Gastroesophageal sphincter (tissue), 3 donors: ENCODE measurements around the gene PRAMEF12.

Experiments
- EP300 ChIP-seq: sonication (generic); formaldehyde crosslinking; IDR thresholded peaks from one replicate; pipeline ENCODE4 v1.6.1; 2017; ENCODE audit warnings: antibody characterized with exemption, mild to moderate bottlenecking
- POLR2AphosphoS5 ChIP-seq: sonication (generic); formaldehyde crosslinking; IDR thresholded peaks from one replicate; pipeline ENCODE4 v1.6.1; 2017; ENCODE audit warnings: antibody characterized with exemption
- TF ChIP-seq, protein P1 (sequence below), 4 experiments: fragments of 200-600 bp in 2 of 4; fragments of 450-650 bp in 2 of 4; sonication (generic) in 1 of 4; IDR thresholded peaks; one replicate each; pipeline ENCODE4 v1.5.1; 2017 to 2019; ENCODE audit warnings: antibody characterized with exemption in 4 of 4, mild to moderate bottlenecking in 2 of 4, moderate library complexity in 2 of 4

DNA sequence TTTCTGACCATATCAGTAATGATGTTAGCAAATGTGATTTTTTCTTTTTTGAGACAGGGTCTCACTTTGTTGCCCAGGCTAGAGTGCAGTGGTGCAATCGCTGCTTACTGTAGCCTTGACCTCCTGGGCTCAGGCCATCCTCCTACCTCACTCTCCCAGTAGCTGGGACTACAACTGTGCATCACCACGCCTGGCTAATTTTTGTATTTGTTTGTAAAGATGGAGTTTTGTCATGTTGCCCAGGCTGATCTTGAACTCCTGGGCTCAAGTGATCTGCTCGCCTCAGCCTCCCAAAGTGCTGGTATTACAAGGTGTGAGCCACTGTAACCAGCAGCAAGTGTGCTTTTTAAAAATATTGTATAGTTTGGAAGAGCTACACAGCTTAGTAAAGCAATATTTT is 31.6 kb upstream of the PRAMEF12 start:
- TF ChIP-seq POLR2AphosphoS5 (no peak), EP300 (no peak)
- TF ChIP-seq, protein P1, sequence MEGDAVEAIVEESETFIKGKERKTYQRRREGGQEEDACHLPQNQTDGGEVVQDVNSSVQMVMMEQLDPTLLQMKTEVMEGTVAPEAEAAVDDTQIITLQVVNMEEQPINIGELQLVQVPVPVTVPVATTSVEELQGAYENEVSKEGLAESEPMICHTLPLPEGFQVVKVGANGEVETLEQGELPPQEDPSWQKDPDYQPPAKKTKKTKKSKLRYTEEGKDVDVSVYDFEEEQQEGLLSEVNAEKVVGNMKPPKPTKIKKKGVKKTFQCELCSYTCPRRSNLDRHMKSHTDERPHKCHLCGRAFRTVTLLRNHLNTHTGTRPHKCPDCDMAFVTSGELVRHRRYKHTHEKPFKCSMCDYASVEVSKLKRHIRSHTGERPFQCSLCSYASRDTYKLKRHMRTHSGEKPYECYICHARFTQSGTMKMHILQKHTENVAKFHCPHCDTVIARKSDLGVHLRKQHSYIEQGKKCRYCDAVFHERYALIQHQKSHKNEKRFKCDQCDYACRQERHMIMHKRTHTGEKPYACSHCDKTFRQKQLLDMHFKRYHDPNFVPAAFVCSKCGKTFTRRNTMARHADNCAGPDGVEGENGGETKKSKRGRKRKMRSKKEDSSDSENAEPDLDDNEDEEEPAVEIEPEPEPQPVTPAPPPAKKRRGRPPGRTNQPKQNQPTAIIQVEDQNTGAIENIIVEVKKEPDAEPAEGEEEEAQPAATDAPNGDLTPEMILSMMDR (IDR thresholded peaks at IDR 0.05), result no peak
